A549 (cell line): Measurements from ENCODE around the gene SLC3A2.

Source experiments
- CEBPB ChIP-seq, 2 experiments: fragments of >200 bp in 1 of 2; sonication (Bioruptor Twin) in 1 of 2; formaldehyde crosslinking in 1 of 2; IDR thresholded peaks; 2 replicates each; pipeline ENCODE4 v1.6.1; 2012 to 2016
- EP300 ChIP-seq, 2 experiments: fragments of >200 bp; sonication (Bioruptor Twin); formaldehyde crosslinking; IDR thresholded peaks; 2 replicates in 1 of 2; 3 replicates in 1 of 2; pipeline ENCODE4 v1.6.1; 2016 to 2017
- HOXA7 ChIP-seq: fragments of 250-450 bp; sonication (Bioruptor Pico); IDR thresholded peaks from 2 replicates; pipeline ENCODE4 v1.5.0; 2020; ENCODE audit warnings: mild to moderate bottlenecking, moderate library complexity
- HOXB13 ChIP-seq: fragments of 250-450 bp; sonication (Bioruptor Pico); IDR thresholded peaks from 2 replicates; pipeline ENCODE4 v1.5.0; 2020; ENCODE audit warnings: low read depth, mild to moderate bottlenecking, moderate library complexity
- MAX ChIP-seq: IDR thresholded peaks from 2 replicates; pipeline ENCODE4 v1.6.1; 2012
- PHF8 ChIP-seq: fragments of 200-600 bp; sonication (generic); IDR thresholded peaks from 2 replicates; pipeline ENCODE4 v1.6.1; 2016; ENCODE audit warnings: low read depth, mild to moderate bottlenecking, antibody characterized with exemption, moderate library complexity, borderline replicate concordance
- POLR2A ChIP-seq: IDR thresholded peaks from 2 replicates; pipeline ENCODE4 v1.6.1; 2012; ENCODE audit warnings: mild to moderate bottlenecking, low read length
- SMC3 ChIP-seq: fragments of >200 bp; sonication (Bioruptor Twin); formaldehyde crosslinking; IDR thresholded peaks from 3 replicates; pipeline ENCODE4 v1.6.1; 2018; ENCODE audit warnings: inconsistent platforms
- ZC3H11A ChIP-seq: fragments of 450-650 bp; IDR thresholded peaks from 2 replicates; pipeline ENCODE4 v1.6.1; 2014; ENCODE audit warnings: antibody characterized with exemption, mild to moderate bottlenecking
- ZFP36 ChIP-seq: fragments of 450-650 bp; IDR thresholded peaks from 2 replicates; pipeline ENCODE4 v1.6.1; 2014; ENCODE audit warnings: borderline replicate concordance; ENCODE audit not compliant: partially characterized antibody

- TF ChIP-seq EP300 (IDR thresholded peaks at IDR 0.05), result no peak
- no peak for TF ChIP-seq POLR2A
- no peak for TF ChIP-seq ZFP36
- TF ChIP-seq ZC3H11A, result no peak
- TF ChIP-seq HOXA7 (CRISPR knock-in tag), result no peak
- no peak for TF ChIP-seq CEBPB (IDR thresholded peaks at IDR 0.05)
- no peak for TF ChIP-seq SMC3
- no peak for TF ChIP-seq PHF8
- TF ChIP-seq HOXB13 (CRISPR knock-in tag), result no peak
- TF ChIP-seq MAX, result peak; percentile 24; the same call in 1 of the 2 replicates
Measured at GRCh38 chr11:62921573-62922188, 41.0 kb downstream of the SLC3A2 start.
